ENCODE results near the gene TMEM208. TPM values are rescaled to one million over a fixed set of nuclear protein-coding genes. Genes with fewer than 3 reads are reported as not detected.
A peak's percentile ranks its signal among the peaks of the same experiment; 100 is the strongest.

The TMEM208 gene
- total RNA-seq, 1 experiment from 2014 or later: 39.4 TPM

DNA sequence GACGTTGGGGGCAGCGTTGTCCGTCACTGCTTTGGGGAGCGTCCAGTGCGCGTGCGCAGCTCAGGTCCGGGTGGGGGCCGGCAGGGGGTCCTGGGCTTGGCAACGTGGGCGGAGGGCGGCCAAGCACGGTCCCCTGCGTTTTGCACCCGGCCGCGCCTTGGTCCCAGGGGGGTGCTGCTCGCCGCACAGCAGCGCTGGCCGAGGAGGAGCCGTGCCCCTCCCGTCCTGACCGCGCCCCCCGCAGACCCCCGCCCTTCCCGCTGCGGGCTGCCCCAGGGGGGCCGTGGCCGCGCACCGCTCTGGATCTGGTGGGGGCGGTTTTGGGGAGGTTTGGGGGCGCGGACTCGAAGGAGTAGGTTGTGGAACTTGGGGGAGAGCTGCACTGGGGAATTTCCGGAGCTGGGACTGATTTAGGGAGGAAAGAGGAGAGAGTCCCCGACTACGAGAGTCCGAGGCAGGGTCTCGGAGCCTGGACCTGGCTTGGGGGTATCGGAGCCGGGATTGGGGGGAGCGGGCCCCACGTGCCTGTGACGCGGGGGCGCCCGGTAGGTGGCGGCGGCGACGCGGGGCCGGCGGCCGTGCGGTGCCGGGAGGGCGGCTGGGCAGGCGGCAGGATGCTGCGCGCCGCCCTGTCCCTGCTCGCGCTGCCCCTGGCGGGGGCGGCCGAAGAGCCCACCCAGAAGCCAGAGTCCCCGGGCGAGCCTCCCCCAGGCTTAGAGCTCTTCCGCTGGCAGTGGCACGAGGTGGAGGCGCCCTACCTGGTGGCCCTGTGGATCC lies 21.7 kb downstream of the TMEM208 start, which contains the start of gene SLC9A5:
Gene SLC9A5, plus strand, starts transcription at position 579 of the 777 bp plus-strand sequence. Its CDS starts 36 bp downstream, at position 615.
- DNase-seq (ENCODE audit: low read depth): no peak

DNA sequence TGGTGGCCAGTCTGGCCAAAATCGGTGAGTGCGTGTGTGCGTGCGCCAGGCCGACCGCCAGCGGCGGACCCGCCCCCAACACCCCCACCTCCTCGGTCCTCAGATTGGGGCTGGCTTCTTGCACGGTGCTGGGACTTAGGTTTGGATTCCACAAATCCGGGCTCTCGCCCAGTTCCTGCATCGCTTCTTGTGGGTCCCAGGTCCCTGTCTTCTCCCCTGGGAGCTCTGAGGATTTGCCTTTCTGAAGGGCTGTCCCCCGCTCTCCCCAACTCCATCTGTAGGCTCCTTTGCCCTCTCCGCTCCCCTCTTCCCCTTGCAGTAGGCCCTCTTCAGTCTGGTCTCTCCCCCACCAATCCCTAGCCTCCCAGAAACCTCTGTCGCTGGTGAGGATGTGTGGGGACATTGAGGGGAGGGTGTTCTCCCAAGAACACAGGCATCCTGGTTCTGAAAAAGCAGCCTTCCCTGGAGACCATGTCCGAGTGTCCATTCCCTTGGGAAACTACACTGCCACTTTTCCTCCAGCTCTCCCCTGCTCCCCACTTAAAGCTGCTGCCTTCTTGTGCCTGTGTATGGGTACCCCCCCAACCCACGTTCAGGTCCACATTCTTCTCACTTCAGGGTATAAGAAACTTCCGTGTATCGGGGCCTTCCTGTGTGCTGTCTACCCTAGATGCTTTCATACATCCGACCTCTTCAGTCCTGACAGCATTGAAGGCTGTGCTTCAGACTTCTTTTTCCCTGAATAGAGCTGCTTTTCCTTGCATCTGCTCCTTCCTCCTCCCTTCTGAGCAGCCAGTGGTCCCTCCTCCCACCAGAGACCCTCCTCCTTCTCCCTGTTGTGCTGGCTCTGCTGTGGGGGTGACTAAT lies 22.5 kb downstream of the TMEM208 start:
- no peak for DNase-seq (ENCODE audit: low read depth)

DNA sequence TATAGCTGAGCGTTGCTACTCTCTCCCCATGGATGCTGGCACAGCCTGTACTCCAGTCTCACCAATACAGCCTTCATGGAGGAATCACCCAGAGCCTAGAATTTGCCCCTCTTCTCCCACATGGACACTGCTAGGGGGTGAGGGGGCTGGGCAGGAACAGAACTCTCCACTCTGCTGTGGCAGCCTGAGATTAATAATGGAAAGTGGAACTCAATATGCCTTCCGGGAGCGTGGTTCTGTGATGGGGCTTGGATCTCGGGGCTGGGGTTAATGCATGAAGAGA lies 23.1 kb downstream of the TMEM208 start:
- no peak for DNase-seq (ENCODE audit: low read depth)

DNA sequence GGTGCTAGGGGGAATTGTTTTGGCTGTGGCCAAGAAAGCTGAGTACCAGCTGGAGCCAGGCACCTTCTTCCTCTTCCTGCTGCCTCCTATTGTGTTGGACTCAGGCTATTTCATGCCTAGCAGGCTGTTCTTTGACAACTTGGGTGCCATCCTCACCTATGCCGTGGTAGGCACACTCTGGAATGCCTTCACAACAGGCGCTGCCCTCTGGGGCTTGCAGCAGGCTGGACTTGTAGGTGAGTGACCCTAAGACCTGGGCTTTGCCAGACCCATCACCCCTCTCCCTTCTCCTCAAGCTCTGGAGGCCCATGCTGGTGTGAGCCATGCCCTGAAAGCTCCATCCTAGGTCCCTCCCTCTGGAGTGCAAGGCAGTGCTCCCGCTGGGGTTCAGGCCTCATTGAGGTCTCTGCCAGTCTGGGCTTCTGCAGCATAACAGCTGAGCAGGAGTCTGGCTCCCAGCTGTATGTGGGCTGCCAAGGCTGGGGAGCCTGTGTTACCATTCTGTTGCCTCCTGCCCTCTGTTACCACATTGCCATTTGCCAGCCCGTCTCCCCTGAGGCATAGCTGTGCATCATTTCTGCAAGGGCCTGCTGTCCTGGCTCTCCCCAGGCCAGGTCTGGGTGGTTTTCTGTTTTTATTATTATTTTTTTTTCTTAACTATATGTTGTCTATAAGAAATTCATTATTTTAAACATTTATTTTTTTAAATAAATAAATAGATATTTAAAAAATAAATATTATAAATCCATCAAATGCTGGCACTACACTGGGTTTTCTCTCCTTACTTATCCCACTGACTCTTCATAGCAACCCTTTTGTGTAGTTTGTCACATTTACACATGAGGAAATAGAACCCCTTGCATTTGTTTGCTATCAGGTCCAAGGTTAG lies 25.9 kb downstream of the TMEM208 start:
- DNase-seq (ENCODE audit: low read depth): no peak

DNA sequence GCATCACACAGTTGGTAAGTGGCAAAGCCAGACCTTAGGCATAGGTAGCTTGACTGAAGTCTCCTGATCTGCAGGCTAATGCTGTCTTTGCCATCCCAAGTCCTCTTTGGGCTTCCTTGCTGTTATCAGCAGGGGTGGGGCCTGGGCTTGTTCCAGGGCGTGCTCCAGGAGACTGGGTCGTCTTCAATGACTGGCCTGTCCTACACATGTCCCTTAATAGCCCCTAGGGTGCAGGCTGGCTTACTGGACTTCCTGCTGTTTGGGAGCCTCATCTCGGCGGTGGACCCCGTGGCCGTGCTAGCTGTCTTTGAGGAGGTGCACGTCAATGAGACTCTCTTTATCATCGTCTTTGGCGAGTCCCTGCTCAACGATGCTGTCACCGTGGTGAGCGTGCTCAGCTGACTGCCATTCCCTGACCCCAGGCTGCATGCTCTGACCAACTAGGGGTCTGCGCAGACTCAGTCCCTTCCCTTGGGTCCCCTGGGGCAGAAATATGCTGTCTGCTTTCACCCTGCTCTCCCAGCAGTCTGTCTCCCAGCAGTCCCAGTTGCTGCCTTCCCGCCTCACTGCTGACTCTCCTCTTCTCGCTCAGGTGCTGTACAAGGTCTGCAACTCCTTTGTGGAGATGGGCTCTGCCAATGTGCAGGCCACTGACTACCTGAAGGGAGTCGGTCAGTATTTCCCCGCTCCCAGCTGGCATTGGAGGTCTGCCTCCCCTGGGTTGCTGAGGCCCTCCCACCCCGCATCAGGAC lies 28.0 kb downstream of the TMEM208 start:
- no peak for DNase-seq (ENCODE audit: low read depth)

DNA sequence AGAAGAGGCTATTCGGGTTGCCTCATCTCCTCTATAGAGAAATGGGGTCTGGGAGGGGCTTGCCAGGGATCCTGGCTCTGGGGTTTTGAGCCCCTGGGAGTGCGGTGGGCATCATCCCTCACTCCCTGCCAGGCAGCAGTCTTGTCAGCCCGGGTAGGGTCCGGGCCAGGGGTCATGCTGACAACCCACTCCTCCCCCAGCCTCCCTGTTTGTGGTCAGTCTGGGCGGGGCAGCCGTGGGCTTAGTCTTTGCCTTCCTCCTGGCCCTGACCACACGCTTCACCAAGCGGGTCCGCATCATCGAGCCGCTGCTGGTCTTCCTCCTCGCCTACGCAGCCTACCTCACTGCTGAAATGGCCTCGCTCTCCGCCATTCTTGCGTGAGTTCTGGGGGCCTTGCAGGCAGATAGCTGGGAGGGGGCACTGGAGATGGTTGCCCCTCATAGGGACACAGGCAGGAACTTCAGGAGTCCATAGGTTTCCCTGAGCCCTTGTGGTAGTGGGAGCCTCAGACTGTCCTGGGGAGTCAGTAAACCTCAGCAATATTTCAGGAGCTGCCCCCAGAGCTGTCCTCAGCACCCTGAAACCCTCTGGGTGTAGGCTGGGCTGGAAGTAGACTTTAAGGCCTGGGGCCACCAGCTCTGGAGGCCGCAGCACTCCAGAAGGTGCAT lies 28.8 kb downstream of the TMEM208 start:
- no peak for DNase-seq (ENCODE audit: low read depth)

DNA sequence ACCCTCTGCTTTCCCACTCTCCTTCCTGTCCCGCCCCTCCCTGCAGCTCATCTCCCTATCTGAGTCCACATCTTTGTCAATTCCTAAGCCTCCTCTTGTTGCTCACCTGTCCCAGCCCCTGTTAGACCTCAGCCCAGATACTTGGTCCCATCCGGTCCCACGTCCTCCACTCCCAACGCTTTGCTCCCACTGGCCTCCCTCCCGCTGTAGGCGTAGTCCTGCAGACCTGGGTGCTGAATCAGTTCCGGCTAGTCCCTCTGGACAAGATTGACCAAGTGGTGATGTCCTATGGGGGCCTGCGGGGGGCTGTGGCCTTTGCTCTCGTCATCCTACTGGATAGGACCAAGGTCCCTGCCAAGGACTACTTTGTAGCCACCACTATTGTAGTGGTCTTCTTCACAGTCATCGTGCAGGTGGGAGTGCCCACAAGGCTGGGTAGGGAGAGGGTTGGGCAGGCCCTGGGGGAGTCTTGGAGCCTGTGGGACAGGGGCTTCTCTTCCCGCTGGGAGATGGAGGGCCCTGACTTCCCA lies 29.8 kb downstream of the TMEM208 start:
- no peak for DNase-seq (ENCODE audit: low read depth)

DNA sequence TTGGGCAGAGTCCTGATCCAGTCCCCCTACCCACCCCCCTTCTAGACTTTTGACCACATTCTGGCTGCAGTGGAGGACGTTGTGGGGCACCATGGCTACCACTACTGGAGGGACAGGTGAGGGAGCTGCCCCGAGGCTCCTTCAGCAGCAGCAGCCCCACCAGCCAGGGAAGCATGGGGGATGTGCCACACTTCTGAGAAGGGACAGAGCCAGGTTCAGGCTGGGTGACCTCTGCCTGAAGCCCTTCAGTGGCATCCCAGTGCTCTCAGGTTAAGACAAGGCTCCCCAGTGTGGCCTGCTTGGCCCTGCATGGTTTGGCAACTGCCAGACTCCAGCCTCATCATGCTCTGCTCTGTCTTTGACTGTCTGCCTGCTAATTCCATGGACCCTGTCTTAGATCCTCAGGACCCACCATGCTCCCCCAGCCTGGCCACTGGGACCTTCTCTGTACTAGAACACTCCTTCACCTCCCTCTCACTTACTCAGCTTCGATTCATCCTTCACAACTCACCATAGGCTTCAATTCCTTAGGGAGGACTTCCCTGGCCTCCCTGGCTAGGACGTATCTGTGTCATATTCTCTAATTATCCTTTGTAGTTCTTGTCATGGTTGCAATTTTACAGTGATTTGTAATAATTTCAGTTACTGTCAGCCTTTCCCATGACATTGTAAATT lies 30.7 kb downstream of the TMEM208 start:
- DNase-seq (ENCODE audit: low read depth): no peak

DNA sequence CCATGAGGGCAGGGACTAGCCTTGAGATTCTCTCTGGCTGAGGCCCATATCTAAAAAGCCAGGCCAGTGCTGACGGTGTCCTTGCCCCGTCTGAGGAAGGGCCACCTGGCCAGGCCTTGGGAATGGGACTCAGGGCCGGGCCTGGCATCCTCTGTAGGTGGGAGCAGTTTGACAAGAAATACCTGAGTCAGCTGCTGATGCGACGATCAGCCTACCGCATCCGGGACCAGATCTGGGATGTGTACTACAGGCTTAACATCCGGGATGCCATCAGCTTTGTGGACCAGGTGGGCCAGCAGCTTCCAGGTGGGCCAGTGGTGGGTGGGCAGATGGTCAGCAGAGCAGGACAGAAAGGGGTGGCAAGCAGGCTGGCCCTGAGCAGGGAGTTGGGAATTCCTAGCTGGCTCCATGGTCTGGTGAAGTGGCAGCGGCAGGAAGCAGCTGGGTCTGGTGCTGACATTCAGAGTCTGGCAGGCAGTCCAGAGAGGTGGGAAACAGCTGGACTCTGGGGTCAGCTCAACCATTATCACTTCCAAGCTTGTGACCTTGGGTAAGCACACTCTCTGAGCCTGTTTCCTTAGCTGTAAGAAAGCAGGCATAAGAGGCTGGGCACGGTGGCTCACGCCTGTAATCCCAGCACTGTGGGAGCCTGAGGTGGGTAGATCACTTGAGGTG lies 31.4 kb downstream of the TMEM208 start:
- DNase-seq (ENCODE audit: low read depth): no peak

DNA sequence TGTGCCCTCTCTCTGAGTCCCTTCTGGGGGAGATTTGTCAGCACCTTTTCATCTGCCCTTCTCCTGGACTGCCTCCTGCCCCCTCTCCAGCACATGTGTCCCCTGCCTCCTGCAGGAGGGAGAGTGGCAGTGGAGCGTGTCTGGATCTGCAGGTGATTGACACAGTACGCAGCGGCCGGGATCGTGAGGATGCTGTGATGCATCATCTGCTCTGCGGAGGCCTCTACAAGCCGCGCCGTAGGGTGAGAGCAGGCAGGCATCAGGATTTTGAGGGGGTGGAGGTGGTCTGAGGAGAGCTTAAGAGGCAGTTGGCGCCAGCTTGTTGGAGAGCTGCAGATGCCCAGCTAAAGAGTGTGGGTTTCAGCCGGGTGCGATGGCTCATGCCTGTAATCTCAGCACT lies 32.8 kb downstream of the TMEM208 start:
- DNase-seq (ENCODE audit: low read depth): no peak

DNA sequence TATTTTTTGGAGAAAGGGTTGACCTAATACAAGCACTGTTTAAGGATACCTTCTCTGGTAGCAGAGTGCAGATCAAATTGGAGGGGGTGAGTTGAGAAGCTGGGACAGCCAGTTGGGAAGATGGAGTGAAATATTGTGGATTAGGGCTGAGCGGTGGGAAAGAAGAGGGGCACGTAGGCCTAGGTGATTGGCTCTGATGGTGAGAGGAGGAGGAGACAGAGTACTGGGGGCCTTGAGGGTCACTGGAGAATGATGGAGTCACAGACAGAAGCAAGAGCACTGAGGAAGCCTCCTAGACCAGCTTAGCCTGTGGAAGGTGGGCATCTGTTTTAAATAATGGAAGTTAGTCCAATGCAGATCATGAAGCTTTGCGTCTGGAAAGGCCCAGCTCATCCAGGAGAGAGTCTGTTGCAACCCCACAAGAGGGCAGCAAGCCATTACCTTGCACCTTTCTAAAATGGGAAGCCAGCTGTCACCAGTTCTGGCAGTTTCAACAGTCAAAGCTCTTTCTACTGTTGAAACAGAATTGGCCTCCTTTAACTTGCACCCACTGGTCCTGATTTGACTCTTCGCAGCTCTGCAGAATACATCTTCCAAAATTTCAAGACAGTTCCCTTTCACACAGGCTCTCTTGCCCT lies 33.6 kb downstream of the TMEM208 start:
- DNase-seq (ENCODE audit: low read depth): peak; percentile 58

DNA sequence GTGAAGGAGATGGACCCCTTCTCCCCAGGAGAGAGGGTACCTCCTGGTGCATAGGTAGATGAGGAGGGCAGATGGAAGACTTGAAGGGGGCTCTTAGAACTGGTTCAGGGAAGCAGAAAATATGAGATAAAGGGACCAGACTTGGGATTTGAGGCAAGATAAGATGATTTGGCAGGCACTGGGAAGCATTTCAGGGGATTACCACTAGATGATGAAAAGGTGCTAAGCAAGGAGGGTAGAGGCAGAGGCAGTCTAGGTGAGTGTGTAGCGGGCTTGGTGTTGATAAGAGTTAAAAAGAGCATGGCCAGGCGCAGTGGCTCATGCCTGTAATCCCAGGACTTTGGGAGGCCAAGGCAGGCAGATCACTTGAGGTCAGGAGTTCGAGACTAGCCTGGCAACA lies 36.3 kb downstream of the TMEM208 start:
- DNase-seq (ENCODE audit: low read depth): no peak

DNA sequence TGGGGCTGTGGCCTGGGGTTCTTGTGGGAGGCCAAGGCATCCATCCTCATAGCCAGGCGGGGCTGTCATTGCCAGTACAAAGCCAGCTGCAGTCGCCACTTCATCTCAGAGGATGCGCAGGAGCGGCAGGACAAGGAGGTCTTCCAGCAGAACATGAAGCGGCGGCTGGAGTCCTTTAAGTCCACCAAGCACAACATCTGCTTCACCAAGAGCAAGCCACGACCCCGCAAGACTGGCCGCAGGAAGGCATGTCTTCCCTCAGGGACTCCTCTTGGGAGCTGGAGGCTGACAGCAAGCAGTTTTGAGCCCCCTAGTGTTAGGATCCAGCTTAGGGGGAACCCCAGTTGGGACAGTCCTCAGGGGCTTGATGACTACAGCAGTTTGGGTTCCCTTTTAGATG lies 37.3 kb downstream of the TMEM208 start:
- no peak for DNase-seq (ENCODE audit: low read depth)

DNA sequence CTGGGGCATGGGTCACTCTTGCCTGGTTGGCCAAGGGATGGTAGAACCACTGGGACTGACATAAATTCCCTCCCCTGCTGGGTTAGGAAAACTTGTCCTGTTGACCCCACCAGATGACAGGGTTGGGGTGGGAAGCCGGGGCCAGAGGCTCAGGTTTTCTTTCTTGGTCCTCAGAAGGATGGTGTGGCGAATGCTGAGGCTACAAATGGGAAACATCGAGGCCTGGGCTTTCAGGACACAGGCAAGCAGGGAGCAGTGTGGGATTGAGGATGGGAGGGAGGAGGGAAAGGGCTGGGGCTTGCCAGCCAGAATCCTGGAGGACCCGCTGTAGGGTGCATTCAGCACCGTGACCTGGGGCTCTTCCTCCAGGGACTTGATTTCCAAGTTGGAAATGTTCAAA lies 37.9 kb downstream of the TMEM208 start:
- no peak for DNase-seq (ENCODE audit: low read depth)

DNA sequence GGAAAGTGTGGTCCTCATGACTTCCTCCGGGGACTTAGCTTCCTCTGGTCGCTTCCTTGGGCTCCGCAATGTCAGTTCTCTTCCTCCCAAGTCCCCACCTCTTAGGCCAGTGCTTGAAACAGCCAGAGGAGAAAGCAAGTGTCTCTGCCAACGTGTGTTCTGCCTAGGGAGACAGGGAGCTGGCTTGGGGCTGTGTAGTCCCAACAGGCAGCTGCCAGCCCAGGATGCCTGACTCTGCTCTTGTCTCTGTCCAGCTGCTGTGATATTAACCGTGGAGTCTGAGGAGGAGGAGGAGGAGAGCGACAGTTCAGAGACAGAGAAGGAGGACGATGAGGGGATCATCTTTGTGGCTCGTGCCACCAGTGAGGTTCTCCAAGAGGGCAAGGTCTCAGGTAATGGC lies 38.9 kb downstream of the TMEM208 start:
- DNase-seq (ENCODE audit: low read depth): no peak

DNA sequence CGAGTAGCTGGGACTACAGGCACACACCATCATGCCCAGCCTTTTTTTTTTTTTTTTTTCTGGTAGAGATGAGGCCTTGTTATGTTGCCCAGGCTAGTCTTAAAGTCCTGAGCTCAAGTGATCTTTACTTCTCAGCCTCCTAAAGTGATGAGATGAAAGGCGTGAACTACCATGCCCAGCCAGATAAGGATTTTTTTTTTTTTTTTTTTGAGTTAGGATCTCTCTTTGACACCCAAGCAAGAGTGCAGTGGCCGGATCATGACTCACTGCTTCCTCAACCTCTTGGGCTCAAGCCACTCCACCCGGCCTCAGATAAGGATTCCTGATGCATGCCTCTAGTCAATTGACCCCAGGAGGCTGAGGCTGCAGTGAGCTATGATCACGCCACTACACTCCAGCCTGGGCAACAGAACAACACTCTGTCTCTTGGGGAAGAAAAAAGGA lies 41.2 kb downstream of the TMEM208 start:
- DNase-seq (ENCODE audit: low read depth): peak; percentile 92

DNA sequence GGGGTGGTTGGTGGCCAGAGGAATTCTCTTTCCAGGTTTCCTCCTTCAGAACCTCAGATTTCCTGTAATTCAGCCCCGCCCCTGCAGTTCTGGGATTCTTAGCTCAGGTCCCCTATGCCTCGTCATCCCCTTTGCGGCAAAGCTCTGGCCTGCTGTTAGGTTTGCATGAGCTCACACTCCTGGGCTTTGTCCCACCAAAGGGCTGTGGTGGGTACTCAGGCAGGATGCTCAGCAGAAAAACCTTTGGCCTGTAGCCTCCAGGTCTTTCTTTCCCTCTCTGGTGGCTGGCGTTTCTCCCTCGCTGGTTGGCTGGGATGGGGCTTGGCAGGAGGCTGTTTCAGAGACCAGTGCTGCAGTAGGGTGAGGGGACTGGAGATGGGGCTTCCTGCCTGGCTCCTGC lies 42.8 kb downstream of the TMEM208 start:
- DNase-seq (ENCODE audit: low read depth): peak; percentile 91

DNA sequence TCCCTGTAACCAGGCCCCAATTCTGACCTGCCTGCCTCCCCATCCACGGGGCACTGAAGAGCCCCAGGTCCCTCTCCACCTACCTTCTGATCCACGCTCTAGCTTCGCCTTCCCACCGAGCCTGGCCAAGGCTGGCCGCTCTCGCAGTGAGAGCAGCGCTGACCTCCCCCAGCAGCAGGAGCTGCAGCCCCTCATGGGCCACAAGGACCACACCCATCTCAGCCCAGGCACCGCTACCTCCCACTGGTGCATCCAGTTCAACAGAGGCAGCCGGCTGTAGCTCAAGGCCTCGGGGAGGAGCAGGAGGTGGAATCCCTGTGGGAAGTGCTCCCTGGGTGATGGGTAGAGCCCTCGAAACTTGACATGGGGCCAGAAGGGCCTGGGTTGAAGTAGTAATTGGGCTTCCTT lies 44.0 kb downstream of the TMEM208 start:
- DNase-seq (ENCODE audit: low read depth): no peak

Measured in HT1080 (cell line).